Hepatocyte (in vitro differentiated cells): Measurements from ENCODE around the gene DSTN.

Experiments used
- EZH2 ChIP-seq: fragments of 200-600 bp; sonication (generic); IDR thresholded peaks from 2 replicates; pipeline ENCODE4 v1.6.1; 2016; ENCODE audit warnings: antibody characterized with exemption, mild to moderate bottlenecking, borderline replicate concordance
- EZH2phosphoT487 ChIP-seq: fragments of 200-600 bp; sonication (generic); IDR thresholded peaks from one replicate; pipeline ENCODE4 v1.6.1; 2018; ENCODE audit warnings: antibody characterized with exemption, mild to moderate bottlenecking, low read depth, moderate library complexity; ENCODE audit not compliant: unreplicated experiment, severe bottlenecking

DNA sequence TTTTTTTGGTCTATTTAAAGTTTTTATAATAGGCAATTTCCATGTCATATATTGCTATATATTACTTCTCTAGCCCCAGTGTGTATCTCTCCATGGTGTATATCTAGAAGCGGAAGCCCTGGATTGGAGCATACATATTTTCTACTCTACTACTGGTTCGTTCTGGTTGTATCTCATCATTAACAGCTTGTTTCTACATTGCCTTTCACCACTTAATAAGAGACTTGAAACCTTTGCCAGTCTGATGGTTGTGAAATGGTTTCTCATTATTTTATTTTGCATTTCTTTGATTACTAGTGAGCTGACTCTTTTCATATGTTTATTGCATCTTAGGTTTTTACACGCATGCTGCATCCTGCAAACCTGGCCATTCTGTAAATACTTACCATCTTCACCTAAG is 3.6 kb downstream of the DSTN start:
- TF ChIP-seq EZH2 (no peak), EZH2phosphoT487 (no peak)
